AG10803 (cell line): Measurements from ENCODE around the gene USP6NL.
A peak's percentile ranks its signal among the peaks of the same experiment; 100 is the strongest.

Experiments used
- DNase-seq: peaks from one replicate; pipeline ENCODE4 v3.0.0; 2010; ENCODE audit warnings: low read depth
- H3K4me3 ChIP-seq: 2 replicates; pipeline ENCODE4 v1.5.1; 2011; ENCODE audit warnings: mild to moderate bottlenecking, low read length, control low read depth
- TF ChIP-seq, protein P1 (sequence below): conservative IDR thresholded peaks from 2 replicates; pipeline ENCODE4 v1.5.1; 2011; ENCODE audit warnings: mild to moderate bottlenecking, low read length, control low read depth, inconsistent platforms

The USP6NL gene

DNA sequence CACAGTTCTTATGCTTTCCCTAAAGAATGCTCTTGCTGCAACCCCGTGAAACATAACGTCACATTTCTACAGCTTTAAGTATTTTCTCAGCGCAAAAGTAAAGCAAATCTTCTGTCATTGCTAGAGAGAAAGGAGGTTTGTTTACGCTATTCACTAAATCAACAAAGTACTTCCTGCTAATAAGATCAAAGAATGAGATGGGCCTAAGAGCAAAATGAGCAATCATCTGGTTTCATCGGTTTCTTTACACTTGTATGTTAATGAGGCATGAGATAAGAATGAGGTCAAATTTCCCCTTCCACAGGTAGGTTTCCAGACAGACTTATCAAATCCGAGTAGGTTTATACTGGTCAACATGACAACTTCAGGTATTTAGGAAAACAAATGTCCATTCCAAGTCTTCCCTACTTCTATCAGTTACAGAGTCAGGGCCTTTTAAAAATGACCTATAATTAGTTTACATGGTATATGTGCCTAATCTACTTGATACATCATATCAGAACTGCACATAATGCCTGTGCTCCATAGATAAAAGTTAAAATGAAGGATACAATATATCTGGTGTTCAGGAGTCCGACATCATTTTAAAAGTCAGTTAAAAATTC, 8.4 kb downstream of the USP6NL start:
- no peak overlapping the region for H3K4me3 ChIP-seq
- DNase-seq = no peak

DNA sequence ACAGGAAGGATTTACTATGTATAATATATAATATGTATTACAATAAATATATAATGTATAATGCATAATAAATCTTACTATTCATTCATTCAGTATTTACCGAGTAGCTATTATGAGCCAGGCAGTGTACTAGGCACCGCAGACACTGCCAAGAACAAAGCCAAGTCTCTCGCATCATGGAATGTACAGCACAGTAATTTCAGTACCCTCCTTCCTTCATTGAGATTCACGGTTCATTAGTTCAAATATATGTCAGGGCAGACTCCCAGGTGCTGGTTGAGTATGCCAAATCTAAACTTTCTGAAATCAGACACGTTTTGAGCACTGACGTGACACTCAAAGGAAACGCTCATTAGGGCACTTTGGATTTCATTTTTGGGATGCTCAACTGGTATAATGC, 9.1 kb downstream of the USP6NL start:
- H3K4me3 ChIP-seq = no peak overlapping the region
- TF ChIP-seq, protein P1, sequence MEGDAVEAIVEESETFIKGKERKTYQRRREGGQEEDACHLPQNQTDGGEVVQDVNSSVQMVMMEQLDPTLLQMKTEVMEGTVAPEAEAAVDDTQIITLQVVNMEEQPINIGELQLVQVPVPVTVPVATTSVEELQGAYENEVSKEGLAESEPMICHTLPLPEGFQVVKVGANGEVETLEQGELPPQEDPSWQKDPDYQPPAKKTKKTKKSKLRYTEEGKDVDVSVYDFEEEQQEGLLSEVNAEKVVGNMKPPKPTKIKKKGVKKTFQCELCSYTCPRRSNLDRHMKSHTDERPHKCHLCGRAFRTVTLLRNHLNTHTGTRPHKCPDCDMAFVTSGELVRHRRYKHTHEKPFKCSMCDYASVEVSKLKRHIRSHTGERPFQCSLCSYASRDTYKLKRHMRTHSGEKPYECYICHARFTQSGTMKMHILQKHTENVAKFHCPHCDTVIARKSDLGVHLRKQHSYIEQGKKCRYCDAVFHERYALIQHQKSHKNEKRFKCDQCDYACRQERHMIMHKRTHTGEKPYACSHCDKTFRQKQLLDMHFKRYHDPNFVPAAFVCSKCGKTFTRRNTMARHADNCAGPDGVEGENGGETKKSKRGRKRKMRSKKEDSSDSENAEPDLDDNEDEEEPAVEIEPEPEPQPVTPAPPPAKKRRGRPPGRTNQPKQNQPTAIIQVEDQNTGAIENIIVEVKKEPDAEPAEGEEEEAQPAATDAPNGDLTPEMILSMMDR = no peak
- no peak for DNase-seq

More for the DNA sequence above, 8.4 kb downstream of the USP6NL start:
- TF ChIP-seq, protein P1 = no peak

DNA sequence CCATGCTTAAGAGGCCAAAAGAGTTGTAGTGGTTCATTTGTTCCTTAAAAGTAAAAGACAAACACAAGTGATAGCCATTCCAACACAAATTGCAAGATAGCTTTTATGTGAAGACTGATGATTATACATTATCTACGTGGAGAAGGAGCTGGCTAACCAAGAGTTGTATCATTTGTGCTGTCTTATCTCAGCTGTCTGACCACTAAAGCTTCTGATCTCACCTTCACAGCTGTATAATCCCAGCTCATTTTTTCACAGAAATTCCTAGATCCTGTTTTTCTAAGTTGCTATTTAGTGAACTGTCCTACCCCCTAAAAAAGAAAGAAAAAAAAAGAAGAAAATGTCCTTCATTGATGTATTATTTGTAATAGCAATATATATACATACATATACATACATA, 9.8 kb downstream of the USP6NL start:
- TF ChIP-seq, protein P1 = no peak
- H3K4me3 ChIP-seq = no peak overlapping the region
- no peak for DNase-seq

DNA sequence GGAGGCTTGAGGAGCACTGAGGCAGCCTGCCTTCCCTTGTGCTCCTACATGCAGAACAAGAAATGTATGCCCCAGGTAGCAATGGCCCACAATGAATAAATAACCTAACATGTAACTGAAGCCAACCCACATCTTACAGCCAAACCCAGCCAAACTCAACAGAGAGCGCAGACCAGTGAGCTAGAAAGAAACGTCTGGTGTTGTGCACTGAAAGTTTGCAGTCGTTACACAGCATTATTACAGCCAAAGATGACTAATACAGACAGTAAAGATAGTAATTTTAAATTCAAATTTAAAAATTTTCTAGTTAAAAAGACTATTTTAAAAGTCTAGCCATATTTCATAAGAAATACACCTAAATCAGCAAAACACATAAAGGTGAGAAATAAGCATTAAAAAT, 11.2 kb downstream of the USP6NL start:
- no peak for DNase-seq

DNA sequence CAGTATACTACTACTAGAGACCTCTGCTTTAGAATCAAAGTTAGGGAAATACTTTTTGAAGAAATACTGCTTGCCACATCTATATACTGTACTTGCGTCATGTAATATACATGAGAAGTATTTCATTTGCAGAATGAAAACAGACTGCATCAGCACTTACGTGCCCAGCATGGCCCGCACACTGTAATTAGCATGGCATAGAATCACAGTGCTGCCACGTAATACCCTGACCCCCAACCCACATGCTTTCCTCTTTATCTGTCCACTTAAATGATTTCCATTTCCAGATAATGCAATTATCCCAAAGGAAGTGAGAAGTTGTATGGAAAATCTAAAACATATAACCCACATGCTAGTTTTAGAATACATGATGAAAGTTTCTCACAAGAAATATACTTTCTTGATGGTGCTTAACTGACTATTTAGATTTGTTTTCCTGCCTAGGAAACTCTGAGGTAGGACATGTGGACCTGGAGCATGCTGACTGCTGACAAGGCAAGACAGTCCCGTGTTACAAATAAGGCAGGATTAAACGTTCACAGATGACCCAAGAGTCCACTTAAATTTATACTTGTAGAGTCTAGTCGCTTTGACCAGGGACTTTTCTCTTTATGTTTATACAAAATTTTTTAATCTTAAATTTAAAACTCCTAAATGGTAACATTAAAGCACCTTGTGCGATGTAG, 12.6 kb downstream of the USP6NL start:
- TF ChIP-seq, protein P1 = no peak
- H3K4me3 ChIP-seq = no peak overlapping the region
- DNase-seq = no peak

More for the DNA sequence above, 11.2 kb downstream of the USP6NL start:
- H3K4me3 ChIP-seq = no peak overlapping the region
- TF ChIP-seq, protein P1 = no peak

DNA sequence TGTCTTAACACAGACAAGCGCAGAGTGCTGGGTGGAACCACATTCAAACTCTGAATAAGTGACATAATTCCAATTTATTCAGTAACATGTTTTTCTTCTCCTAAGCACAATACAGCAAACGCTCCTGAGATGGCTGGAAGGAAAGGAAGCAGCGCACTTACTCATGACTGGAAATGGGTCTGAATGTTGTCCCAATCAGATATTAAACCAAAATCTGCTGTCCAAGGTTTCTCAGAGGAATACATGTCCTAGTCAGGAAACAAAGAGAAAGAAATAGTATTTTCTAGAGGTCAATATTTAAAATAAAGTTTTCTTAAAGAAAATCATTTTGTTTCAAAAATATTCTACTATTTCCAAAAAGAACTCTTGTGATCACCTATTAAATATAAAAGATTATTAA, 14.0 kb downstream of the USP6NL start:
- DNase-seq = no peak
- H3K4me3 ChIP-seq = no peak overlapping the region
- TF ChIP-seq, protein P1 = no peak

DNA sequence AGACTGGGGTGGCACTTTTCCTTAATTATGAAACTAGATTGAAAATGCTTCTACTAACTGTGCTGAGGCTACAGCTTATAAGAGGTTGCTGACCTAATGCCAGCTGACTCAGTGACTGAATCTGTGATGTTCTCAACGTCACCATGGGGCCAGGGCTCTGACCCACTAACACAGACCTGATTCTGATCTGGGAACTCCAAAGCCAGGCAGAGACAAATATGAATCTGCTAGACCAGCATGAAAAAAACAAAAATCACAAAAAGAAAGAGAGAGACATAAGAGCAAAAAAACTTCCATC, 16.1 kb downstream of the USP6NL start:
- peak; percentile 44 for DNase-seq
- no peak overlapping the region for H3K4me3 ChIP-seq
- TF ChIP-seq, protein P1 = no peak
